ENCODE results near the gene CAMSAP1. TPM values are rescaled to one million over a fixed set of nuclear protein-coding genes. Genes with fewer than 3 reads are reported as not detected.

Gene CAMSAP1
- total RNA-seq, 2 donors from 2014 or later, result 37.8 to 46.2 TPM

DNA sequence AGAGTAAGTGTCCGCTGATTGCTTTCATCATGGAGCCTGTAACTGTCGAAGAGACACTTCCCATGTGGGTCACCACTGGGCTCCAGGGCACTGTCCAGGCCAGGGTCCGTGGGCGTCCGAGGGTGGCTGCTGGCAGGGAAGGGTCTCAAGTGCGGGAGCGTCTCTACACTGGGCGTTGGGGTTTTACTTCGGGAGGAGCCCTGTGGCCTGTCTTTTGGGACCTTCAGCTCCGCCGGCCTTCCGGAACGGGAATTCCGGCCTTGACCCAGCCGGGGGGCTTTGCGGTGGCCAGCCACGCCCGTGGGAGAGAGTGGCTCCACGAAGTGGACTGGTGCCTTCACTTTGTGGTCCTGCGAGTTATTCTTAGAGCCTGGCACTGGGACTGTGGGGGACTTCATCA lies 86.2 kb downstream of the CAMSAP1 start:
- peaks cover 7% of the 10 kb centered on the region for H3K4me1 Mint-ChIP-seq
- H3K27ac Mint-ChIP-seq, result no peak overlapping the region
- H3K9me3 Mint-ChIP-seq, result no peaks in the 10 kb centered on the region
- ATAC-seq (replicated peaks), result no peak
- no peak overlapping the region for H3K4me3 Mint-ChIP-seq
- H3K36me3 Mint-ChIP-seq (ENCODE audit: low read depth), result peaks cover 99% of the 10 kb centered on the region
- no peaks in the 10 kb centered on the region for H3K27me3 Mint-ChIP-seq

DNA sequence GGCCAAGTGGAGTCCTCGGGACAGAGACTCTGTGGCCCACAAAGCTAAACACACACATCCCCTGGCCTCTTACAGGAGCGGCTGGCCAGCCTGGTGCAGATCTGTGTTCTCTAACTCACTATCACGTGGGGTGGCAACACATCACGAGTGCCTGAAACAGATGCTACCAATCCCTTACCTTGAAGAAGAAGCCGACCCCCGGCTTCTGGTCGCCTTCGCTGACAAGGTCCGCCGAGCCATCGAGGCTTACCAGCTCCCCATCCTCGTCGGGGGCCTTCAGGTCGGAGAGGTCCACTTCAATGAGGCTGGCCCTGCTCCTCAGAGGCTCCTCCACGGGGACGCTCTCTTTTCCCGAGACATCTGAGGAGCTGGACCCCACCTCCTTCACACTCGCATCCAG lies 86.7 kb downstream of the CAMSAP1 start:
- Mint-ChIP-seq H3K27me3 (no peaks in the 10 kb centered on the region), H3K4me1 (peaks cover 11% of the 10 kb centered on the region), H3K27ac (no peak overlapping the region), H3K9me3 (no peaks in the 10 kb centered on the region), H3K4me3 (no peak overlapping the region), H3K36me3 (ENCODE audit: low read depth) (peaks cover 99% of the 10 kb centered on the region)
- no peak for ATAC-seq (replicated peaks)

DNA sequence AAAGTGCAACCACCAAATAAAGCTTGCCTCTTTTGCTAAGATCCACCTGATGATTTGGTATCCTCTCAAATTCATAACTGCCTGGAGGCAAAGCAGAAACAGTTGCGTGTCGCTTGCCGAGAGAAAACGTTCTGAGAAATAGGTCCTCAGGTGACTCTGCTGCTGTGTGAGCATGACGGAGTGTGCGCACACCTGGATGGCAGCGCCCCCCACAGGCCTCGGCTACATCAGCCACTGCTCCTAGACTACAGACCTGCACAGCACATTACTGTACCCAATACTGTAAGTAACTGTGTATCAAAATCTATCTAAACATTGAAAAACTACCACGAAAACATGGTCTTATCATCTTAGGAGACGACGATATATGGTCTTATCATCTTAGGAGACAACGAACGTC lies 87.4 kb downstream of the CAMSAP1 start:
- peaks cover 99% of the 10 kb centered on the region for H3K36me3 Mint-ChIP-seq (ENCODE audit: low read depth)
- H3K4me3 Mint-ChIP-seq, result no peak overlapping the region
- ATAC-seq (replicated peaks), result no peak
- no peaks in the 10 kb centered on the region for H3K27me3 Mint-ChIP-seq
- H3K4me1 Mint-ChIP-seq, result peaks cover 5% of the 10 kb centered on the region
- no peaks in the 10 kb centered on the region for H3K9me3 Mint-ChIP-seq
- H3K27ac Mint-ChIP-seq, result no peak overlapping the region

DNA sequence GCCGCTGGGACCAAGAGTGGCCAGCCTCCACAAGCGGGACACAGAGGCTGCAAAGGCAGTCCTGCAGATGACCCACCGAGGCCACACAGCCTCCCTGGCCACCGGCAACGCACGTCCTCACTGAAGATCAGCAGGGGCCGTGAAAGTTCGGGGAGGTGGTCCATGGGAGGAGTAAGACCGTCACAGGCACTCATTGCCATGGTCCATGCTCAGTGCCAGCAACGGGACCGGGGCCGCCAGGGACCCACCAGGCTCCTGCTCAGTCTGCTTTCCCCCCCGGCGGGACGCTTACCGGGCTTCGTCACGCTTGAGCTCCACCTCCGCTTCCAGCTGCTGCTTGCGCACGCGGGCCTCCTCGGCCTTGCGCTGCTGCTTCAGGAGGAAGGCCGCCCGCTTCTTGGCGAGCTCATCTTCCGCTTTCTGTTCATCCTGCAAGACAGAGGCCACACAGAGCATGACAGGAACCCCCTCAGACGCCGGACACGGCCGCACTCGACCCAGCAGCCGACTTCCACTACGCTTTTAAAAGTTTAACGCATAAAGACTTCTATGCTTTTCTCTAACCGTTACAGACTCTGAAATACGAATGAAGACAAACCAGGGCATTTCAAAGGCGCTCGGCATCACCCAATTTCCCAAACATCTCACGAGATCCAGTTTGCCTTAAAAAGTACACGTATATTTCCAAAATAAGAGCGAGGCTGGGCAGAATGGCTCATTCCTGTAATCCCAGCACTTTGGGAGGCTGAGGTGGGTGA lies 88.4 kb downstream of the CAMSAP1 start:
- Mint-ChIP-seq H3K27me3 (no peaks in the 10 kb centered on the region), H3K4me3 (no peak overlapping the region), H3K9me3 (no peaks in the 10 kb centered on the region), H3K27ac (no peak overlapping the region), H3K4me1 (peaks cover 5% of the 10 kb centered on the region), H3K36me3 (ENCODE audit: low read depth) (peaks cover 99% of the 10 kb centered on the region)
- no peak for ATAC-seq (replicated peaks)

DNA sequence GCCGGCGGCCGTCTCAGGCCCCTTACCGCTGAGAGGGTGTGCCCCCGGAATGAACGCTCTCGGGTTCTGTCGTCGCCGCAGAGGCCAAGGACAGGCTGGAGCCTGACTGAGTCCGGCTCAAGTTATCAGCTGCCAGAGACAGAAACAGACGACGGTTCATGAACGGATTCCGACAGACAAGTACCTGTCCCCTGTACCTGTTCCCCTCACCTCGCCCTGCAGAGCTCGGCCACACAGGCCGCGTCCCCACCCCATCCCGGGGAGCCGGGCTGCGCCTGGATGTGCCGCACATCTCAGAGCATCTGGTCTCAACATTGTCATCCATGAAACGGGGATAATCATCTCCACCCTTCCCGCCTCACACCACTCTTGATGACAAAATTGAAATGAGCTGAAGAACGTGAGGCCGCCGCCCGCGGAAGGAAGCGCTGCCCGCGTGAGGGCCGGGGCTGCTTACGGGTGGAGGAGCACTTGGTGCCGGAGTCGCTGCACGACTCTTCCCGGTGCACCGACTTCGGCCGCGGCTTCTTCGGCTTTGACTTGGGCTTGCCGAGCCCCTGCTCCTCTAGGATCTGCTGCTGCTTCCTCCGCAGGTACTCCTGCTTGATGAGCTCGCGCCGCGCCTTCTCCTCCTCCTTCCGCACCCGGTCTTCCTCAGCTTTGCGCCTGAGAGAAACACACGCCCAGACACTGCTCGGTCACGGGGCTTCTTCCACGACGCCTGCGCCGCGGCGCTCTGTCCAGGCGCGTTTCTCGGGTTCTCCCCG lies 89.2 kb downstream of the CAMSAP1 start:
- Mint-ChIP-seq H3K4me3 (no peak overlapping the region), H3K27me3 (no peaks in the 10 kb centered on the region), H3K36me3 (ENCODE audit: low read depth) (peaks cover 99% of the 10 kb centered on the region), H3K4me1 (peaks cover 5% of the 10 kb centered on the region), H3K9me3 (no peaks in the 10 kb centered on the region), H3K27ac (no peak overlapping the region)
- no peak for ATAC-seq (replicated peaks)

DNA sequence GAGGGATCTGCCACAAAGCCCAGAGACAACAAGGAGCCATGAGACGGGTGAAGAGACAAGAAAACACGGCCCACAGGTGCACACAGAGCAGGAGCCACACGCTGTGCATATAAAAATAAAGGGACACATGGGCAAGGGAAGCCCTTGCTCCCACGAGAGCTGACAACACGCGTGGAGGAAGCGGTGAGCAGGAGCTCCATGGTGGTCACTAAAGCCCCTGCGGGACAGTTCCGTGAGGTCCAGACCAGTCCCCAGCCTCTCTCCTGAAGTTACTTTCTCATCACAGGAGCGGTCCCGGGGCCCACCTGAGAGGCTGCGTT lies 90.7 kb downstream of the CAMSAP1 start:
- Mint-ChIP-seq H3K27me3 (no peaks in the 10 kb centered on the region), H3K4me3 (no peak overlapping the region), H3K27ac (peak overlapping the region; percentile 61), H3K36me3 (ENCODE audit: low read depth) (peaks cover 99% of the 10 kb centered on the region), H3K4me1 (peaks cover 5% of the 10 kb centered on the region), H3K9me3 (no peaks in the 10 kb centered on the region)
- no peak for ATAC-seq (replicated peaks)

DNA sequence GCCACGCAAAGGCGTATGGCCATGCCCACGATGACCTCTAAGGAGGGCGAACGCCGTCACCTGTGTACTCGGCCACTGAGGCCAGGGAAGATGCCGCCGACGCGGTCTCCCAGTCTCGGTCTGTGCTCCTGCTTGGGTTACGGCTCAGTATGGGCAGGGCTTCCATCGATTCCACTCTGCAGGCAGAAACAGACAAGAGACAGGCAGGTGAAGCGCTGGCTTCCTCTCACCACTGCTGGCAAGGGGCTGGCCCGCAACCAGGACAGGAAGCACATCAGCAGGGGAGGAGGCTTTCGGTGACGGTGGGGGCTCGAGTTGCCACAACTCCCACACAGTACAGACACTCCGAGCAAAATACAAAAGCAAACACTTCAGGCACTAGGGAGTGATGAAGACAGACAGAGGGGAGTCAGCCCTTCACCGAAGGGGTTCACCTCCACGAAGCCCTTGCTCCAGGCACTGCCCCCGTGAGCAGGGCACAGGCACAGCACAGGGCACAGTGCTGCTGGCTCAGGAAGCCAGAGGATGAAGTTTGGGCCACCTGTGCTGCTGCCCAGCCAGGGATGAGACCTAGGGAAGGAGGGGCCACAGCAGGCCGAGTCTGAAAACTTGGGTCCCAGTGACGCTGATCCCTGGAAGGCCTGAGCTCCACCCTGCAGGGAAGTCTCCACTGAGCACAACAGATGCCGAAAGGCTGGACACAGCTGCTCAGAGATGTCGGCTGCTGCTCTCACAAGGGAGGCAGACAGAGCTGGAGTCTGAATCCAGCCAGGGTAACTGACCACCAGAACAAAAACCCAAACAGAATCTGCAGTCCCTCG lies 91.3 kb downstream of the CAMSAP1 start:
- H3K4me3 Mint-ChIP-seq, result peak overlapping the region; percentile 13
- peaks cover 99% of the 10 kb centered on the region for H3K36me3 Mint-ChIP-seq (ENCODE audit: low read depth)
- peak overlapping the region; percentile 61 for H3K27ac Mint-ChIP-seq
- H3K9me3 Mint-ChIP-seq, result no peaks in the 10 kb centered on the region
- ATAC-seq (replicated peaks), result peak; percentile 86
- peaks cover 5% of the 10 kb centered on the region for H3K4me1 Mint-ChIP-seq
- no peaks in the 10 kb centered on the region for H3K27me3 Mint-ChIP-seq

DNA sequence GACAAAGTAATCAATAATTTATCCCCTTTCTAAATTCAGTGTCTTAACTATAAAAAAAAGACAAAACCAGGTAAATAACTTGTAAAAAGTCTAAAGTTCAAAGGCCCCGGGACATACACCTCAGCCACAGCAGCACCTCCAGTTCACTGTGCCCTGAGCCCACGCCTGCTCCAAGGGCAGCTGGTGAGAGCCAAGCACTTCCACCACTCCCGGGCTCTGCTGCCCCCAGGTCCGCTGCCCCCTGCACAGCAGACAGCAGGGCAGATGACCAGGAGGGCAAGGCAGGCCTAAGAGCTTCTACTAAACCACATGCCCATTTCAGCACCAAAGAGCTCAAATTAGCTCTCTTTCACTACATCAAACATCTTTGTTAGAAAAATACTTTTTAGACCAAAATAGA lies 91.9 kb downstream of the CAMSAP1 start:
- Mint-ChIP-seq H3K36me3 (ENCODE audit: low read depth) (peaks cover 99% of the 10 kb centered on the region), H3K4me3 (peak overlapping the region; percentile 13), H3K9me3 (no peaks in the 10 kb centered on the region), H3K27ac (no peak overlapping the region), H3K4me1 (peaks cover 5% of the 10 kb centered on the region), H3K27me3 (no peaks in the 10 kb centered on the region)
- ATAC-seq (replicated peaks), result no peak

DNA sequence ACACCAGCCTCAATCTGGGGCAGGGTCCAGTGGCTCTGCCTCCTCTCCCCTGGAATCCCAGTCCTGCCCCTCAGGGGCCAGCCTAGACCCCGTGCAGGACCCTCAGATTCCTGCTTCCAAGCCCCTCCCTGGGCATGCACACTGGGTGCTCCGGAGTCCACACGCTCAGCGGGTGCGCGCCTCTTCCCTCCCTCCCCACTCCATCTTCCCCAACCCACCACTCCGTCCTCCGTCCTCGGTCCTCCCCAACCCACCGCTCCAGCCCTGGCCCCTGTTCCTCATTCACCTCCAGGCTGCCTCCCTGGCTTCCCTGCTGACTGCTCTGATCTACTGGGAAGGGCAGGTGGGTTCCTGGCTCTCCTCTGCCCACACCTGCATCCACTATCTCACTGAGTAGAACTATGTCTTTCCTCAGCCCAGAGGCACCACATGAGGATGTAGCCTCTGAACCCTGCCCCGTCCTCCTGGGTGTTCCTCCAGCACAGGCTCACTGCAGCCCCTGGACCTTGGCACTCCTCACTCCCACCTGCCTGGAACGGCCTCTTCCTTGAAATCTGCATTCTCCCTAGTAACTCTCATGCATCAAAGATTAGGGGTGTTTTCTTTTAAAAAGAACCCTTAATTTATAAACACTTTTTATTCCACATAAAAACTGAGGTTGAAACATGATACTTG lies 92.8 kb downstream of the CAMSAP1 start:
- H3K4me1 Mint-ChIP-seq, result peaks cover 5% of the 10 kb centered on the region
- H3K36me3 Mint-ChIP-seq (ENCODE audit: low read depth), result peaks cover 99% of the 10 kb centered on the region
- peak overlapping the region; percentile 36 for H3K27ac Mint-ChIP-seq
- no peaks in the 10 kb centered on the region for H3K27me3 Mint-ChIP-seq
- ATAC-seq (replicated peaks), result no peak
- H3K4me3 Mint-ChIP-seq, result no peak overlapping the region
- no peaks in the 10 kb centered on the region for H3K9me3 Mint-ChIP-seq

DNA sequence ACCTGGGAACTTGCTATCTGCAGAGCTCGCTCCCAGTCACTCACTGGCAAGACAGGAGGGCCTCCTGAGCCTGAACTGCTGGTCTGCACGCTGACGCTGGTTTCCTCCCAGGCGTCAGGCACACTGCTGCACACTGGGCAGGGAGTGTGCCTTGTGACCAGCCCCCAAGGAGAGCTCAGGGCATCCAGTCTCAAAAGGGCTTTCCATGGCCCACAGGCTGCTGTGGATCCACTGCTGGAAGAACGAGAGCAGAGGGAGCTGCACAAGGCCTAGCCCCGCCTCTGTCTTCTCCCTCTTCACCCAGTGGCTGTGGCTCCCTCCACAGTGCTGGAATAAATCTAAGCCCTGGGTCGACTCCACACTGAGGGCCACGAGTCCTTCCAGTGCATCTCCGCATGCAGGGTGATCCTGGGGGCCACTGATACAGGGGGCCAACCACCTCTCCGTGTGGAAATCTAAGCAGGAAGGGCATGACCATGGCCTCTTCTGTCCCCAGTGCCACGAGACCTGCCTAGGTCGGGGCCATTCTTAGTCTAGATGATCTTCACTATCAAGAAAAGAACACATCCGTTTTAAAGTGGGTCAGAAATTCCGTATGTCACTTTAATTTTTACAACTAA lies 93.6 kb downstream of the CAMSAP1 start:
- H3K4me3 Mint-ChIP-seq, result no peak overlapping the region
- no peaks in the 10 kb centered on the region for H3K9me3 Mint-ChIP-seq
- H3K27me3 Mint-ChIP-seq, result no peaks in the 10 kb centered on the region
- peaks cover 100% of the 10 kb centered on the region for H3K36me3 Mint-ChIP-seq (ENCODE audit: low read depth)
- H3K4me1 Mint-ChIP-seq, result peaks cover 5% of the 10 kb centered on the region
- ATAC-seq (replicated peaks), result no peak
- H3K27ac Mint-ChIP-seq, result no peak overlapping the region

DNA sequence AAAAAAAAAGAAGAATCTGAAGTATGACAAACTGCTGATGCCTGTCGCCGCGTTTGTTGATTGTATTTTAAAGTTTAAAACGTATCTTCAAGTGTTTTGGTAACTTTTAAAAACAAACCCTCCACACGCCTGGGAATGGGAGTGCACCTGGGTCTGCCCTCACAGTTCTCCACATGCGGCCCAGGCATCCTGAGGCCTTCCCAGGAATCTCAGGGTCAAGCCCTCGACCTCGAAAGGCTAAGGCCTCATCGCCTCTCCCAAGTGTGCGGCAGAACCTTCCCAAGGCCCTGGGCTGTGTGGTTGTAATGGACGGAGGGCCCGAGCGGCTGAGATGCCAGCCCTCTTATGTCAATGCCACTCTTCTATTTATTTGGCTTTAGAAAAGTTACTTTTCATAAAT lies 94.4 kb downstream of the CAMSAP1 start:
- no peak for ATAC-seq (replicated peaks)
- no peak overlapping the region for H3K4me3 Mint-ChIP-seq

DNA sequence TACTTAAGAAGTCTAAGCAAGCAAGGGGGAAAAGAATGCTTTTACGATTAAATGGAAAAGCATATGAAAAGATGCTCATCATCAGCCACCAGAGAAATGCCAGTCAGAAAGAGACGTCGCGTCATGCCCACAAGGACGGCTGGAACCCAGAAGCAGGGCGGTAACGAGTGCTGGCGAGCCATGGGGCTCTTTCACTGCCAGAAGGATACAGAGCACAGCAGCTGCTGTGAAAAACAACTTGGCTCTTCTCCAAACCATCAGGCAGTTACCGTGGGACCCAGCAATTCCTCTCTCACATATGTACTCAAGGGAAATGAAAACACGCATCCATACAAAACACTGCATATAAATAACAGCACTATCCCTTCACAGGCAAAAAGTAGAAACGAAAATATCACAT lies 95.5 kb downstream of the CAMSAP1 start:
- H3K9me3 Mint-ChIP-seq, result no peaks in the 10 kb centered on the region
- H3K27me3 Mint-ChIP-seq, result no peaks in the 10 kb centered on the region
- peaks cover 82% of the 10 kb centered on the region for H3K36me3 Mint-ChIP-seq (ENCODE audit: low read depth)
- no peak for ATAC-seq (replicated peaks)
- H3K27ac Mint-ChIP-seq, result peak overlapping the region; percentile 14
- peaks cover 5% of the 10 kb centered on the region for H3K4me1 Mint-ChIP-seq
- H3K4me3 Mint-ChIP-seq, result no peak overlapping the region

More for the DNA sequence above, 94.4 kb downstream of the CAMSAP1 start:
- Mint-ChIP-seq H3K27me3 (no peaks in the 10 kb centered on the region), H3K27ac (no peak overlapping the region), H3K9me3 (no peaks in the 10 kb centered on the region), H3K36me3 (ENCODE audit: low read depth) (peaks cover 93% of the 10 kb centered on the region), H3K4me1 (peaks cover 5% of the 10 kb centered on the region)

DNA sequence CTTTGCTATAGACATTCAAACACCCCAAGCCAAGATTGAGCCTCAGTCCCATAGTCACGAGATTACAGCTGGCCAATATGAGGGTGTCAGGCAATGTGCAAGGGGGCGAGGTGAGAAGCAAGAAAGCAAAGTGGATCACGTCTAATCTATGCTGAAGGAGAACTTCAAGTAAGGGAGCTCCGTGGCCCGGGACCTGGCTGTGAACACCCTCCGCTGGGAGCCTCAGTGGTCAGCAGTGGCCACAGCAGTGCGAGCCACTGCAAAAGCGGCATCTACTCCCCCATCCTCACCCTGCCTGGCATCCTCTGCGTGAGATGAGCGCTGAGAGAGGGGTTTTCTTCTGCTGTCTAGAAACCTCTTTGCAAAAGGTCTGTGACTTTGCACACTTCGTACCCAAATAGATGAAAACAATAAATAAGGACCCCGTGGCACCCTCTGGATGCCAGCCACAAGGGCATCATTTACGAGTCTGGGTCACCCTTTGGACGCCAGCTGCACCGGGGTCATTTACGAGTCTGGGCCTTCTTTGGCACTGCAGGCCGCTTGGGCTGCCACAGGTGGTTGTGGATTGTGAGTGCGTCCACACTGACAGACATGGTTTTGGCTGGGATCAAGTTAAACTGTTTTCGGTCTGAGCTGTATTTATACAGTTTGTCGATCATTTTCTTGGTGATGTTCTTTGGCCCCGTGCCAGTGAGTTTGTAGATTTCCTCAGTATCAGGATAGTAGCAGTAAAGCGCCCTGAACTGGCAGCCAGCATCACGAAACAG lies 96.4 kb downstream of the CAMSAP1 start:
- ATAC-seq (replicated peaks), result no peak
- H3K4me3 Mint-ChIP-seq, result no peak overlapping the region
- no peaks in the 10 kb centered on the region for H3K27me3 Mint-ChIP-seq
- peaks cover 76% of the 10 kb centered on the region for H3K36me3 Mint-ChIP-seq (ENCODE audit: low read depth)
- no peaks in the 10 kb centered on the region for H3K9me3 Mint-ChIP-seq
- H3K4me1 Mint-ChIP-seq, result peaks cover 6% of the 10 kb centered on the region
- H3K27ac Mint-ChIP-seq, result peak overlapping the region; percentile 14

Measured in activated T-helper 17 cell treated with anti-CD3 and anti-CD28 coated beads, Interleukin-2, amount 50 U/mL, for 72 hours (primary cell).